CD4-positive, CD25-positive, alpha-beta regulatory T cell (primary cell): ENCODE measurements around the gene CACNG1. TPM values are rescaled to one million over a fixed set of nuclear protein-coding genes. Genes with fewer than 3 reads are reported as not detected.
"Not testable (repeated sequence)": the region's sequence is repeated elsewhere in the genome, so short reads cannot be mapped to it uniquely, and the experiment has no call there.

Source experiments
- ATAC-seq, 2 donors: fragments of 150-1000 bp; cut with Tn5 transposase; one replicate each; pipeline ENCODE4 v1.10.0; 2021; ENCODE audit warnings: low read depth in 2 of 2, moderate number of reproducible peaks in 2 of 2, moderate library complexity in 1 of 2
- DNase-seq, 3 donors: peaks; one replicate each; pipeline versions ENCODE4 v3.0.0 to v3.0.0-alpha.2; 2012 to 2022; ENCODE audit warnings: mixed read lengths in 1 of 3
- H3K27ac ChIP-seq: one replicate; pipeline ENCODE4 v1.7.0; 2013; ENCODE audit warnings: mild to moderate bottlenecking, low read length; ENCODE audit not compliant: insufficient read depth, poor library complexity, severe bottlenecking
- H3K27me3 ChIP-seq: one replicate; pipeline ENCODE4 v1.7.0; 2013; ENCODE audit warnings: low read length; ENCODE audit not compliant: control insufficient read depth, insufficient read depth
- H3K36me3 ChIP-seq: one replicate; pipeline ENCODE4 v1.7.0; 2013; ENCODE audit warnings: mild to moderate bottlenecking, low read length, moderate library complexity; ENCODE audit not compliant: control insufficient read depth, insufficient read depth
- H3K4me1 ChIP-seq: 2 replicates; pipeline ENCODE4 v1.7.0; 2013; ENCODE audit warnings: mild to moderate bottlenecking, low read length; ENCODE audit not compliant: insufficient read depth, control insufficient read depth, poor library complexity, severe bottlenecking
- H3K4me3 ChIP-seq: one replicate; pipeline ENCODE4 v1.7.0; 2013; ENCODE audit warnings: low read depth, mild to moderate bottlenecking, low read length, moderate library complexity
- H3K9me3 ChIP-seq, 2 experiments: 1 replicate in 1 of 2; 2 replicates in 1 of 2; pipeline ENCODE4 v1.7.0; 2013; ENCODE audit warnings: low read length in 2 of 2, mild to moderate bottlenecking in 1 of 2, moderate library complexity in 1 of 2; ENCODE audit not compliant: control insufficient read depth in 2 of 2
- H3K27ac Mint-ChIP-seq, 3 donors: one replicate each; pipeline ENCODE4 v1.8.0; 2020 to 2022; ENCODE audit warnings: mild to moderate bottlenecking in 3 of 3, mixed read lengths in 3 of 3, moderate library complexity in 2 of 3
- H3K27me3 Mint-ChIP-seq: one replicate; pipeline ENCODE4 v1.8.0; 2022; ENCODE audit warnings: mild to moderate bottlenecking, mixed read lengths
- H3K36me3 Mint-ChIP-seq: one replicate; pipeline ENCODE4 v1.8.0; 2020; ENCODE audit warnings: mixed read lengths
- H3K4me1 Mint-ChIP-seq, 4 donors: one replicate each; pipeline ENCODE4 v1.8.0; 2020 to 2022; ENCODE audit warnings: mixed read lengths in 4 of 4, mild to moderate bottlenecking in 1 of 4
- H3K4me3 Mint-ChIP-seq, 4 donors: one replicate each; pipeline ENCODE4 v1.8.0; 2020 to 2022; ENCODE audit warnings: mild to moderate bottlenecking in 4 of 4, mixed read lengths in 4 of 4, moderate library complexity in 3 of 4
- H3K9me3 Mint-ChIP-seq, 7 donors: one replicate each; pipeline ENCODE4 v1.8.0; 2020 to 2022; ENCODE audit warnings: mixed read lengths in 7 of 7, mild to moderate bottlenecking in 3 of 7, moderate library complexity in 2 of 7
- polyA plus RNA-seq, 4 donors: library from polyadenylated mRNA; unstranded; fragments of 300-500 nt; fragmentation: Illumina TruSeq; gene quantifications; one replicate each; pipeline ENCODE4 v1.2.3, GENCODE V29; 2021
- total RNA-seq: library from RNA; stranded (reverse); gene quantifications from one replicate; pipeline ENCODE4 v1.2.3, GENCODE V29; 2022

The CACNG1 gene
- total and polyA plus RNA-seq, 5 donors from 2014 or later = not detected

DNA sequence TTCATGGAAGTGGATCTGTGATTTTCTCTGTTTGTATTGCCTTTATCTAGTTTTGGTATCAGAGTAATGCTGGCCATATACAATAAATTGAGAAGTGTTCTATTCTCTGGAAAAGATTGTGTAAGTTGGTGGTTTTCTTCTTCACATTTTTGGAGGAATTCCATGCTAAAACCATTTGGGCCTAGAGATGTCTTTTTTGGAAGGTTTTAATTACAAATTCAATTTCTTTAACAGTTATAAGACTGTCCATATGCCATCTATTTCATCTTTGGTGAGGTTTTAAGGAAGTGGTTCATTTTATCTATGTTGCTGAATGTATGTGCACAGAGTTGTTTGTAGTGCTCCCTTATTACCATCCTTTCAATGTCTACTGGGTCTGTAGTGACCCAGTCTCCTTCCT is 46.0 kb downstream of the CACNG1 start:
- peaks cover 29% of the 10 kb centered on the region for H3K36me3 Mint-ChIP-seq
- Histone ChIP-seq H3K9me3 (no peaks in the 10 kb centered on the region), H3K27ac (no peak overlapping the region), H3K27me3 (no peaks in the 10 kb centered on the region), H3K4me1 (no peaks in the 10 kb centered on the region), H3K36me3 (peaks cover 34% of the 10 kb centered on the region), H3K4me3 (no peak overlapping the region)
- H3K27me3 Mint-ChIP-seq = no peaks in the 10 kb centered on the region
- peak overlapping the region in 1 of 3 donors; percentile 6 for H3K27ac Mint-ChIP-seq
- DNase-seq (no peak), ATAC-seq (no peak)
- H3K4me1 Mint-ChIP-seq = peaks cover 17 to 46% (median 42%) of the 10 kb centered on the region in 4 donors
- no peaks in the 10 kb centered on the region for H3K9me3 Mint-ChIP-seq
- no peak overlapping the region for H3K4me3 Mint-ChIP-seq

DNA sequence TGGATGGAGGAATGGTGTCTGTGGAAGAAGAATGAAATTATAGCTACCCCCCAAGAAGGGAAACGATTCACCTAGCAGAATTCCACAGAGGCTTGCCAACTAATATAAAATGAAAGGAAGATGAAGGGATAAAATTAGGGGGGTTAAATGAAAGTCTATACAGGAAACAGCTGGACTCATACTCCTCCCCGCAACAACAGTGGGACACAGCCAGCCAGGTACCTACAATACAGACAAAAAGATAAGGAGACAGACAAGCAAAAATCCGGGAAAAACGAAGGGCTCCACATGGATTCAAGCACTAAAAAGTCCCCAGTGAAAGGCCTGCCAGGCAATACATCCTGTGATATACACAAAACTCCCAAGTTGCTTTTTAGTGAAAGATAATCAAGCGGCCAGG is 47.9 kb downstream of the CACNG1 start:
- peaks cover 23% of the 10 kb centered on the region for H3K36me3 ChIP-seq
- peaks cover 30 to 52% (median 48%) of the 10 kb centered on the region in 4 donors for H3K4me1 Mint-ChIP-seq
- no peaks in the 10 kb centered on the region for H3K27me3 ChIP-seq
- H3K4me1 ChIP-seq = no peaks in the 10 kb centered on the region
- DNase-seq (no peak), ATAC-seq (no peak)
- H3K4me3 ChIP-seq = no peak overlapping the region
- no peak overlapping the region for H3K4me3 Mint-ChIP-seq
- H3K27ac Mint-ChIP-seq = peak overlapping the region in 1 of 3 donors; percentile 44
- H3K27me3 Mint-ChIP-seq = no peaks in the 10 kb centered on the region
- H3K9me3 ChIP-seq = no peaks in the 10 kb centered on the region
- no peaks in the 10 kb centered on the region for H3K9me3 Mint-ChIP-seq
- H3K27ac ChIP-seq = no peak overlapping the region
- peaks cover 34% of the 10 kb centered on the region for H3K36me3 Mint-ChIP-seq

DNA sequence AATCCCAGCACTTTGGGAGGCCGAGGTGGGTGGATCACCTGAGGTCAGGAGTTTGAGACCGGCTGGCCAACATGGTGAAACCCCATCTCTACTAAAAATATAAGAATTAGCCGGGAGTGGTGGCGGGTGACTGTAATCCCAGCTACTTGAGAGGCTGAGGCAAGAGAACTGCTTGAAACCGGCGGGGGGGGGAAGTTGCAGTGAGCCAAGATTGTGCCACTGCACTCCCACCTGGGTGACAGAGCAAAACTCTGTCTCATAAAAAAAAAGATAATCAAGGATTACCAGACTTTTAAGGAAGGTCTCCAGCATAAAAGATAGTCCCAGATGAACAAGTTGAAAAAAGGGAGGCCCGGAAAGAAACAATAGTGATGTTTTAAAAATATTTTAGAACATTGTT is 48.4 kb downstream of the CACNG1 start:
- H3K4me3 ChIP-seq, ATAC-seq, H3K9me3 ChIP-seq, H3K27ac ChIP-seq, H3K4me3 Mint-ChIP-seq, H3K27me3 ChIP-seq, H3K9me3 Mint-ChIP-seq, DNase-seq, H3K4me1 ChIP-seq, H3K27me3 Mint-ChIP-seq: not testable (repeated sequence)
- Mint-ChIP-seq H3K4me1 (peaks cover 30 to 55% (median 50%) of the 10 kb centered on the region in 4 donors), H3K27ac (peak overlapping the region in 2 of 3 donors; percentile 40 to 44), H3K36me3 (peaks cover 31% of the 10 kb centered on the region)
- H3K36me3 ChIP-seq = peaks cover 21% of the 10 kb centered on the region

- H3K27me3 Mint-ChIP-seq = no peaks in the 10 kb centered on the region
- ATAC-seq = no peak
- H3K4me3 ChIP-seq = no peak overlapping the region
- H3K4me1 Mint-ChIP-seq = peaks cover 30 to 58% (median 49%) of the 10 kb centered on the region in 4 donors
- peaks cover 17% of the 10 kb centered on the region for H3K36me3 ChIP-seq
- no peaks in the 10 kb centered on the region for H3K9me3 Mint-ChIP-seq
- H3K27ac ChIP-seq = no peak overlapping the region
- peaks cover 34% of the 10 kb centered on the region for H3K36me3 Mint-ChIP-seq
- peak overlapping the region in 2 of 3 donors; percentile 40 to 54 for H3K27ac Mint-ChIP-seq
- H3K4me3 Mint-ChIP-seq = no peak overlapping the region
- no peaks in the 10 kb centered on the region for H3K9me3 ChIP-seq
- no peaks in the 10 kb centered on the region for H3K27me3 ChIP-seq
- DNase-seq = no peak
- no peaks in the 10 kb centered on the region for H3K4me1 ChIP-seq
Observed at GRCh38 chr17:67093348-67093747, 49.0 kb downstream of the CACNG1 start.

- not testable (repeated sequence) for H3K9me3 Mint-ChIP-seq, H3K27ac ChIP-seq
- H3K36me3 Mint-ChIP-seq = peaks cover 35% of the 10 kb centered on the region
Observed at GRCh38 chr17:67095291-67095690, 50.9 kb downstream of the CACNG1 start.

DNA sequence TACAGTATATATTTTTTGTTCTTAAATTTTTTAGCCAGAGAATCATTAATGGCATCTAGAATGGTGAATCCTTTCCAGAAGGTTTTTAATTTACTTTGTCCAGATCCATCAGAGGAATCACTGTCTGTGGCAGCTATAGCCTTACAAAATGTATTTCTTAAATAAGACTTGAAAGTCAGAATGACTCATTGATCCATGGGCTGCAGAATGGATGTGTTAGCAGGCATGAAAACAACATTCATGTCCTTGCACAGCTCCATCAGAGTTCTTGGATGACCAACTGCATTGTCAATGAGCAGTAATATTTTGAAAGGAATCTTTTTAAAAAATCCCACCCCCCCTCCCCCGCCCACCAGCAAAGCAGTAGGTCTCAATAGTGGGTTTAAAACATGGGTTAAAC is 51.4 kb downstream of the CACNG1 start:
- Mint-ChIP-seq H3K4me3 (no peak overlapping the region), H3K9me3 (no peaks in the 10 kb centered on the region), H3K27ac (no peak overlapping the region), H3K4me1 (peaks cover 39 to 60% (median 44%) of the 10 kb centered on the region in 4 donors), H3K36me3 (peaks cover 36% of the 10 kb centered on the region), H3K27me3 (no peaks in the 10 kb centered on the region)
- H3K27me3 ChIP-seq = no peaks in the 10 kb centered on the region
- H3K36me3 ChIP-seq = peaks cover 14% of the 10 kb centered on the region
- no peaks in the 10 kb centered on the region for H3K9me3 ChIP-seq
- DNase-seq (no peak), ATAC-seq (no peak)
- no peak overlapping the region for H3K4me3 ChIP-seq
- no peaks in the 10 kb centered on the region for H3K4me1 ChIP-seq
- H3K27ac ChIP-seq = no peak overlapping the region

More at GRCh38 chr17:67095291-67095690, 50.9 kb downstream of the CACNG1 start:
- not testable (repeated sequence) for ATAC-seq, H3K27ac Mint-ChIP-seq, H3K9me3 ChIP-seq, H3K27me3 Mint-ChIP-seq, H3K4me1 ChIP-seq, H3K4me3 ChIP-seq, DNase-seq, H3K4me3 Mint-ChIP-seq, H3K27me3 ChIP-seq
- peaks cover 37 to 62% (median 43%) of the 10 kb centered on the region in 4 donors for H3K4me1 Mint-ChIP-seq
- peaks cover 14% of the 10 kb centered on the region for H3K36me3 ChIP-seq

DNA sequence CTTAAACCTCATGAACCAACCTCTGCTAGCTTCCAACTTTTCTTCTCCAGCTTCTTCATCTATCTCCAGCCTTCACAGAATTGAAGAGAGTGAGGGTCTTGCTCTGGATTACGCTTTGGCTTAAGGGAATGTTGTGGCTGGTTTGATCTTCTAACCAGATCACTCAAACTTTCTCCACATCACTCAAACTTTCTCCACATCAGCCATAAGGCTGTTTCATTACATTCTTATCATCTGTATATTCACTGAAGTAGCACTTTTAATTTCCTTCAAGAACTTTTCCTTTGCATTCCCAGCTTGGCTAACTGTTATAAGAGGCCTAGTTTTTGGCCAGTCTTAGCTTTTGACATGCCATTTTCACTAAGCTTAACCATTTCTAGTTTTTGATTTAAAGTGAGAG is 52.3 kb downstream of the CACNG1 start:
- Mint-ChIP-seq H3K9me3 (no peaks in the 10 kb centered on the region), H3K4me3 (peak overlapping the region in 1 of 4 donors; percentile 46), H3K27ac (peak overlapping the region; percentile 12 to 65 (median 41)), H3K4me1 (peaks cover 44 to 66% (median 48%) of the 10 kb centered on the region in 4 donors), H3K27me3 (no peaks in the 10 kb centered on the region), H3K36me3 (peaks cover 37% of the 10 kb centered on the region)
- Histone ChIP-seq H3K36me3 (peaks cover 14% of the 10 kb centered on the region), H3K4me1 (no peaks in the 10 kb centered on the region), H3K27ac (no peak overlapping the region), H3K27me3 (no peaks in the 10 kb centered on the region), H3K9me3 (no peaks in the 10 kb centered on the region), H3K4me3 (no peak overlapping the region)
- ATAC-seq (no peak), DNase-seq (no peak)

- no peak for DNase-seq
Observed at GRCh38 chr17:67098006-67098405, 53.7 kb downstream of the CACNG1 start.

More at GRCh38 chr17:67098006-67098405, 53.7 kb downstream of the CACNG1 start:
- Histone ChIP-seq H3K4me1 (no peaks in the 10 kb centered on the region), H3K27me3 (no peaks in the 10 kb centered on the region), H3K27ac (no peak overlapping the region), H3K4me3 (no peak overlapping the region), H3K9me3 (no peaks in the 10 kb centered on the region), H3K36me3 (peaks cover 18% of the 10 kb centered on the region)
- H3K27me3 Mint-ChIP-seq = no peaks in the 10 kb centered on the region
- H3K36me3 Mint-ChIP-seq = peaks cover 37% of the 10 kb centered on the region
- H3K27ac Mint-ChIP-seq = peak overlapping the region in 1 of 3 donors; percentile 72
- no peak overlapping the region for H3K4me3 Mint-ChIP-seq
- no peak for ATAC-seq
- no peaks in the 10 kb centered on the region for H3K9me3 Mint-ChIP-seq
- peaks cover 38 to 68% (median 51%) of the 10 kb centered on the region in 4 donors for H3K4me1 Mint-ChIP-seq
